Skeletal muscle tissue (tissue), 4 donors: ENCODE results near the gene HOXB9. TPM values are rescaled to one million over a fixed set of nuclear protein-coding genes. Genes with fewer than 3 reads are reported as not detected.

Source experiments
- H3K27ac ChIP-seq: one replicate; pipeline ENCODE4 v1.7.0; 2013; ENCODE audit warnings: mild to moderate bottlenecking, low read depth, low read length, inconsistent platforms
- H3K27me3 ChIP-seq, 3 donors: one replicate each; pipeline ENCODE4 v1.7.0; 2013; ENCODE audit warnings: low read length in 3 of 3; ENCODE audit not compliant: control insufficient read depth in 3 of 3, insufficient read depth in 3 of 3
- H3K36me3 ChIP-seq, 3 donors: one replicate each; pipeline ENCODE4 v1.7.0; 2013; ENCODE audit warnings: low read length in 3 of 3; ENCODE audit not compliant: control insufficient read depth in 3 of 3, insufficient read depth in 3 of 3
- H3K4me1 ChIP-seq, 3 donors: one replicate each; pipeline ENCODE4 v1.7.0; 2013; ENCODE audit warnings: low read length in 3 of 3, mild to moderate bottlenecking in 3 of 3; ENCODE audit not compliant: control insufficient read depth in 3 of 3, insufficient read depth in 3 of 3
- H3K4me3 ChIP-seq, 3 donors: one replicate each; pipeline ENCODE4 v1.7.0; 2013; ENCODE audit warnings: low read length in 3 of 3
- H3K9ac ChIP-seq, 3 donors: one replicate each; pipeline ENCODE4 v1.7.0; 2013; ENCODE audit warnings: low read length in 3 of 3, mild to moderate bottlenecking in 3 of 3, moderate library complexity in 2 of 3, low read depth in 1 of 3
- H3K9me3 ChIP-seq, 3 donors: one replicate each; pipeline ENCODE4 v1.7.0; 2013; ENCODE audit warnings: low read length in 3 of 3; ENCODE audit not compliant: control insufficient read depth in 3 of 3
- total RNA-seq: library from RNA; depleted of rRNA; stranded (reverse); fragments of >200 nt; gene quantifications from one replicate; pipeline ENCODE4 v1.2.3, GENCODE V29; 2014
- donor health status: Osteomylitis.

The HOXB9 gene
- total RNA-seq, 1 donor from 2014 or later, result not detected

- no peak overlapping the region for H3K4me3 ChIP-seq
- H3K4me1 ChIP-seq, result peaks cover 0 to 4% (median 0%) of the 10 kb centered on the region in 3 donors
- H3K36me3 ChIP-seq, result no peaks in the 10 kb centered on the region
- peaks cover 88 to 97% (median 97%) of the 10 kb centered on the region in 3 donors for H3K27me3 ChIP-seq
- H3K27ac ChIP-seq, result no peak overlapping the region
- H3K9ac ChIP-seq, result no peak overlapping the region
- no peaks in the 10 kb centered on the region for H3K9me3 ChIP-seq
Observed at GRCh38 chr17:48639982-48640857, 14.1 kb upstream of the HOXB9 start.

GRCh38 chr17:48639136-48639535 is 13.0 kb upstream of the HOXB9 start:
- Histone ChIP-seq H3K9me3 (no peaks in the 10 kb centered on the region), H3K4me3 (no peak overlapping the region), H3K9ac (no peak overlapping the region), H3K4me1 (peaks cover 0 to 4% (median 0%) of the 10 kb centered on the region in 3 donors), H3K27ac (no peak overlapping the region), H3K27me3 (peaks cover 89 to 97% (median 97%) of the 10 kb centered on the region in 3 donors), H3K36me3 (no peaks in the 10 kb centered on the region)

GRCh38 chr17:48637323-48638260 is 11.4 kb upstream of the HOXB9 start:
- Histone ChIP-seq H3K4me3 (no peak overlapping the region), H3K36me3 (no peaks in the 10 kb centered on the region), H3K27me3 (peaks cover 89 to 96% (median 95%) of the 10 kb centered on the region in 3 donors), H3K9ac (no peak overlapping the region), H3K4me1 (peaks cover 0 to 4% (median 2%) of the 10 kb centered on the region in 3 donors), H3K27ac (no peak overlapping the region), H3K9me3 (no peaks in the 10 kb centered on the region)

GRCh38 chr17:48636177-48637018 is 10.2 kb upstream of the HOXB9 start:
- Histone ChIP-seq H3K27me3 (peaks cover 89 to 96% (median 95%) of the 10 kb centered on the region in 3 donors), H3K4me1 (peaks cover 0 to 4% (median 2%) of the 10 kb centered on the region in 3 donors), H3K4me3 (peak overlapping the region in 1 of 3 donors; percentile 23), H3K27ac (no peak overlapping the region), H3K36me3 (no peaks in the 10 kb centered on the region), H3K9ac (no peak overlapping the region), H3K9me3 (no peaks in the 10 kb centered on the region)

GRCh38 chr17:48634493-48635208 is 8.5 kb upstream of the HOXB9 start:
- peaks cover 96 to 99% (median 97%) of the 10 kb centered on the region in 3 donors for H3K27me3 ChIP-seq
- no peak overlapping the region for H3K4me3 ChIP-seq
- no peaks in the 10 kb centered on the region for H3K36me3 ChIP-seq
- peaks cover 0 to 4% (median 2%) of the 10 kb centered on the region in 3 donors for H3K4me1 ChIP-seq
- no peak overlapping the region for H3K9ac ChIP-seq
- no peak overlapping the region for H3K27ac ChIP-seq
- H3K9me3 ChIP-seq, result no peaks in the 10 kb centered on the region

- Histone ChIP-seq H3K4me1 (peaks cover 0 to 4% (median 2%) of the 10 kb centered on the region in 3 donors), H3K4me3 (no peak overlapping the region), H3K27me3 (peaks cover 97 to 99% (median 98%) of the 10 kb centered on the region in 3 donors), H3K9ac (no peak overlapping the region), H3K9me3 (no peaks in the 10 kb centered on the region), H3K27ac (no peak overlapping the region), H3K36me3 (no peaks in the 10 kb centered on the region)
Observed at GRCh38 chr17:48633266-48633677, 7.1 kb upstream of the HOXB9 start.

GRCh38 chr17:48632579-48633265 is 6.6 kb upstream of the HOXB9 start:
- no peaks in the 10 kb centered on the region for H3K9me3 ChIP-seq
- H3K27ac ChIP-seq, result no peak overlapping the region
- no peak overlapping the region for H3K9ac ChIP-seq
- H3K27me3 ChIP-seq, result peaks cover 97 to 100% (median 99%) of the 10 kb centered on the region in 3 donors
- no peak overlapping the region for H3K4me3 ChIP-seq
- no peaks in the 10 kb centered on the region for H3K36me3 ChIP-seq
- peaks cover 0 to 4% (median 2%) of the 10 kb centered on the region in 3 donors for H3K4me1 ChIP-seq

GRCh38 chr17:48631693-48632578 is 5.8 kb upstream of the HOXB9 start:
- H3K27me3 ChIP-seq, result peaks cover 97 to 99% (median 99%) of the 10 kb centered on the region in 3 donors
- H3K27ac ChIP-seq, result no peak overlapping the region

More at GRCh38 chr17:48631693-48632578, 5.8 kb upstream of the HOXB9 start:
- Histone ChIP-seq H3K9me3 (no peaks in the 10 kb centered on the region), H3K36me3 (no peaks in the 10 kb centered on the region), H3K9ac (no peak overlapping the region), H3K4me3 (no peak overlapping the region), H3K4me1 (peaks cover 0 to 4% (median 2%) of the 10 kb centered on the region in 3 donors)
